Kasumi-1 (cell line): Measurements from ENCODE around the gene INTS7.
A peak's percentile ranks its signal among the peaks of the same experiment; 100 is the strongest.

Source experiments
- DNase-seq, 2 experiments: peaks; one replicate each; lab custom pipeline; 2025; lab: John Stamatoyannopoulos, UW

Gene INTS7

GRCh38 chr1:212035123-212035834 lies at the start of gene INTS7, which contains the start of gene DTL:
Gene INTS7, minus strand, starts transcription at chr1:212035557. Its CDS starts 120 bp downstream, at chr1:212035437.
Gene DTL, plus strand, starts transcription at chr1:212035748. Its CDS starts 143 bp downstream, at chr1:212035891.
- peak; percentile 99 for DNase-seq

DNA sequence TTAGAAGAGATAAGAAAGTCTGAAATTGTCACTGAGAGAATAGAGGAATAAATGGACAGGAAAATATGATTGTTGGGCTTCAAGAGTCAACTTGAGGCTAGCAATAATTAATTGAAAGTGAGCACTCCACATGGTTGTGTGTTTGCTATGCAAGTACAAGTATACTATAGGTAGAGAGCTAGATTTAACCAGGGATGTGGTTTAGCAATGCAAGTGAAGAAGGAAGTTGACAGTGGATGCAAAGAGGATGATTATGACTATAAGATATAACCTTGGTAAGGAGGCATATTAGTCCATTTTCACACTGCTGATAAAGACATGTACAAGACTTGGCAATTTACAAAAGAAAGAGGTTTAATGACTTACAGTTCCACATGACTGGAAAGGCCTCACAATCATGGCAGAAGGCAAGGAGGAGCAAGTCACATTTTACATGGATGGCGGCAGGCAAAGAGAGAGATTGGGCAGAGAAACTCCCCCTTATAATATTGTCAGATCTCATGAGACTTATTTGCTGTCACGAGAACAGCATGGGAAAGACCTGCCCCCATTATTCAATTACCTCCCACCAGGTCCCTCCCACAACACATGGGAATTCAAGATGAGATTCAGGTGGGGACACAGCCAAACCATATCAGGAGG lies 47.5 kb upstream of the INTS7 start:
- DNase-seq = no peak

- no peak for DNase-seq
Measured at GRCh38 chr1:212078826-212079225, 43.5 kb upstream of the INTS7 start.

DNA sequence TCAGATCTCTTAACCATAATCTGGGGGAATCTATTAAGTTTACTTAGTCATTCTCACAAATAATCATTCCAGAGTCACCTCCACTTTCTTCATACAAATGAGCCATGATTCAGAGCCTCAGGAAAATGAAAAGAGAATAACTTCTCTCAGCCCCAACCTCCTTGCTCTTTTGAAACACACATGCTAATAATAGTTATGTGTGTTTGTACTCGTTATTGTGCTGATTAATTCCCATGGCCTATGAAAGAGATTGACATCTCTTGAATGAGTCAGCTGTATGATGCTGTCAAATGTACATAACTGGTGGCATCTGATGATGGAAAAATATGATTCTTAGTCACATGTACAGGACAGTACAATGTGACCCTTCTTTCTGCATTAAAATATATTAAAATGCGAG lies 41.7 kb upstream of the INTS7 start:
- DNase-seq = no peak

DNA sequence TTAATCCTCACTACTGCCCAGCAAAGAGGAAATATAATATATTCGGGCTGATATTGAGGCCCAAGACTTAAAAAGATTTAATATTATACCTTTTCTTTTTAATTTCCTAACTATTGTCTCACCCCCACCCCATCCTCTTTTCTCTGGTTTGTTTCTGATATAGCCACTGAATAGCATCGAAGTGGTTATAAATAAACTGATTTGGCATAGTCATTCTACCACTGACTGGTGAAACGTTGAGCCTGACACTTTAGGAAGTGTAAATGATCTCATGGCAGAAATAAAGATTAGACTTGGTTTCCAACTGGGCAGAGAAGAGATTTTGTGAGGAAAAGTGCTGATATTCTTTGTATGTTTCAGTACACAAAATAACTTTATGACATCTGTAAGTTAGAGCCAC lies 39.5 kb upstream of the INTS7 start:
- no peak for DNase-seq

DNA sequence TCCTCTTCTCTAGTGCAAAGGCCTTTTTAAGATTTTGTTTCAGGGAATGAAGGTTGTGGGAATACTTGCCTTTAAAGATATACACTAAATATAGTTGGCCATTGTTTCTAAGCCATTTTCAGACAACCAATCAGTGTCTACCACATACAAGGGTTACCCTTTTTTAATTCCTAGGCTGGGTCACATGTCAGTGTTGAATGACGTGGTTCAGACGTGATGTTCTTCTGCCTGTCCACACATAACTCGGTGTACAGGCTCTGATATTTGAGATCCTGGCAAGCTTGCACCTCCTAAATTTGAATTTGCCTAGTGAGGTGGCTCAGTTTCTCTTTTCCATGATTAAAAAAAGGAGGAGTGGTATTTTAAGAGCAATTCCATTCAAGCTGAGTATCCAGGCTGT lies 39.0 kb upstream of the INTS7 start:
- DNase-seq = no peak

- DNase-seq = no peak
Measured at GRCh38 chr1:212073490-212073889, 38.1 kb upstream of the INTS7 start.

DNA sequence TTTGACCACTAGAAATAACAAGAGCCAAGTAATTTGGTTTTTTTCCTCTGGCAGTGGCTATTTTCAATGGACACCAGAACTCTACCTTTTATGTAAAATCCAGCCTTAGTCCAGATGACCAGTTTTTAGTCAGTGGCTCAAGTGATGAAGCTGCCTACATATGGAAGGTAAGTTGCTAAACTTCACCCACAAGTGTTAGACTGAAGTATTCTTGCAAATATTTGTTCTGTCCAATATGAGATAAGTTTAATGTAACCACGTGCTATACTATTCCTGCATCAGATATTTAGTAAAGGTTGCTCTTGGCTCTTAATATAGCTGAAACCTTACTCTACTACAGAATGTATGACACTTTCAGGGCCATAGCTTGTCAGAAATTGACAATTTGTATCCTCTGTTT lies 36.7 kb upstream of the INTS7 start:
- no peak for DNase-seq

DNA sequence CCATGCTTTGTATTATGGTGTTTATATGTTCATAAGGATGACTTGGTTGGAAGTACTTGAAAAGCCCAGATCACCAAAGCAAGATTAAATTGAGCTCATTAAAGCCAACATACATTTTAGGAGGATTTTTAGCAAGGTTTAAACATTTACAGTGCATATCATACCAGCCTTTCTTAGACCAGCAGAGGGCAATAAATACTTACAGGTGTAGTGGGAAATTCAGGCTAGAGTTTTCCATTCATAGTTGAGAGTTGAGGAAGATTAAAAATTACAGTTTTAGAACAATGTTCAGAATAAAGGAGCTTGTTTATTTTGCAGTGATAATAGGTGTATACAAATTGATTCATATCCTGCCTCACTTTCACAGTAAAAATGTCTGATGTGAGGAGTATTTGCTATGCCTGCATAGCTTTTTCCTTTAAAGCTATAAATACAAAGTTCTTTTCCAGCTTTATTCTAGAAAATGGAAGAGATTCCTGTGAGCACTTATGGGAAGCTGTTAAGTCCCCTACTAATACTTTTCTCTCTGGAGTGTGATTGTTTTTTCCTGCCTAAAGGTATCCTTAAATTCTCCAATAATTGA lies 35.5 kb upstream of the INTS7 start:
- peak; percentile 60 to 70 for DNase-seq

GRCh38 chr1:212067787-212068186 lies 32.4 kb upstream of the INTS7 start:
- no peak for DNase-seq

DNA sequence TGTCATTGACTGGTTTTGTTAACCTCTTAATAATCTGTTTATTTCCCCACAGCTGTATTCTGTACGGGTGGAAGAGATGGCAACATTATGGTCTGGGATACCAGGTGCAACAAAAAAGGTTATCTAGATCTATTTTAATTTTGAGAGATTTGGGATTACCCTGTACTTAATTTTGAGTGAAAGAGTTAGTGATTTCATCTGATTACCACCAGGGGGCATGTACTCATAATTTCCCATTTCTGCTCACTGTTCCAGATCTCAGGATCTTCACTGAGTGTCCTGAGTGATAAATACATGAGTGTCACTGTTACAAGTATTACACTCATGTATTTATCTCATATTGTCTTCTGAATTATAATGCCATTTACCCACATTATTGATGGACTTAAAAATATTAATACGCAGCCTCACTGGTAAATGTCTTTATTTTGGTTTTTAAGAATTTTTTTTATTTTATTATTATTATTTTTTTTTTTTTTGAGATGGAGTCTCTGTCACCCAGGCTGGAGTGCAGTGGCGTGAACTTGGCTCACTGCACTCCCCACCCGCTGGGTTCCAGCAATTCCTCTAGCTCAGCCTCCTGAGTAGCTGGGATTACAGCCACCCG lies 27.6 kb upstream of the INTS7 start:
- peak; percentile 68 to 82 for DNase-seq

DNA sequence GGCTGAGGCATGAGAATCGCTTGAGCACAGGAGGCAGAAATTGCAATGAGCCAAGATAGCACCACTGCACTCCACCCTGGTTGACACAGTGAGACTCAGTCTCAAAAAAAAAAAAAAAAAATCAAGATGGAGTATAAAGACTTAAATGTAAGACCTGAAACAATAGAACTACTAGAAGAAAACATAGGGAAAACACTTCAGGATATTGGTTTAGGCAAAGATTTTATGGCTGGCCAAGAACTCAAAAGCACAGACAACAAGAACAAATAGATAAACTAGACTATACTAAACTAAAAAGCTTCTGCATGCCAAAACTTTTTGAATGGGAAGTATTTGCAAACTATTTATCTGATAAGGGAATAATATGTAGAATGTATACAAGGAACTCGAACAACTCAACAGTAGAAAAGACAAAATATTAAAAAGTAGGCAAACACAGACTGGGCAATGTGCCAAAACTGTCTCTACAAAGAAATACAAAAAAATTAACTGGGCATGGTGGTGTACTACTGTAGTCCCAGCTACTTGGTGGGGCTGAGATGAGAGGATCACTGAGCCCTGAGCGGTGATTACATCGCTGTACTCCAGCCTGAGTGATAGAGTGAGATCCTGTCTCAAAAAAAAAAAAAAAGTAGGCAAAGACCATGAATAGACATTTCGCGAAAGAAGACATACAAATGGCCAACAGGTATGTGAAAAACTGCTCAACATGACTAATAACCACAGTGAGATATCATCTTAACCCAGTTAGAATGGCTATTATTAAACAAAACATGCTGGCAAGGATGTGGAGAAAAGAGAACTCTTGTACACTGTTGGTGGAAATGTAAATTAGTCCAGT lies 25.5 kb upstream of the INTS7 start:
- no peak for DNase-seq

GRCh38 chr1:212055333-212055732 lies 20.0 kb upstream of the INTS7 start:
- no peak for DNase-seq

GRCh38 chr1:212053993-212054392 lies 18.6 kb upstream of the INTS7 start:
- no peak for DNase-seq

DNA sequence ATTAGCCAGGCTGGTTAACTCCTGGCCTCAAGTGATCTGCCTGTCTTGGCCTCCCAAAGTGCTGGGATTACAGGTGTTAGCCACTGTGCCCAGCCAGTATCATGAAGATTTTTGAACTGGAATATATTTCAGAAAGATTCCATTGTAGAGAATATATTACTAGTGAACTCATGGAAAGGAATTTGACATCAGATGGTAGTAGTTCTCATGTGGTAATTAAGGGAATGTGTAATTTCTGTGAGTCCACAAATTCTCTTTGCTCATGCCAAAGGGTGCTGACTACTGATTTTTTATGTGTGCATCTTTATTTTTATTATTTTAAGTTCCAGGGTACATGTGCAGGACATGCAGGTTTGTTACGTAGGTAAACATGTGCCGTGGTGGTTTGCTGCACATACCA lies 10.6 kb upstream of the INTS7 start:
- no peak for DNase-seq

DNA sequence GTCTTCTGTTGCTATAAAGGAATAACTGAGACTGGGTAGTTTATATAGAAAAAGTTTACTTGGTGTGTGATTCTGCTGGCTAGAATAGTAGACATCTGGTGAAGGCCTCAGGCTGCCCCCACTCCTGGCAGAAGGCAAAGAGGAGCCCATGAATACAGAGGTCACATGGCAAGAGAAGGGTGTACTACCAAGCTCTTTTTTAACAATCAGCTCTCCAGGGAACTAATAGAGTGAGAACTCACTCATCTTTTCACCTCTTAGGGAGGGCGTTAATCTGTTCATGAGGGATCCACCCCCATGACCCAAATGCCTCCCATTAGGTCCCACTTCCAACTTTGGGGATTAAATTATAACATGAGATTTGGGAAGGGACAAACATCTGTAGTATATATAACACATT lies 9.5 kb upstream of the INTS7 start:
- DNase-seq = no peak

DNA sequence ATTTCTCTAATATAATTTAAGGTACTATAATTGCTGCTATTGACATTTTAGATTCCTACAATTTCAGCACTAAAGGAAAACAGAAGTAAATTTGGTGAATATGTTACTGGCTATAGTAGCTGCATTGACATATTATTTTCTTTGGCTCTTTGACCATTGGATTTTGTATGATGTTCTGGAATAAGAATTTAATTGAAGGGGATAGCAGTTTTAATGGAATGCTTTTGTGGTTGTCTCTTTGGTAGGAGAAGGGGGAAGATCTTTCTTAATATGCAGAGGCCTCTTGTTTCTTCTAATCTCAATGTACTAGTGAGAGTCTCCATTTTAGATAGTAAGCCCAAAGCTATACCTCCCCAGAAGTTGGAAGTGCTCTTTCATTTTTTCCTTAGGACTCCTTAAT lies 7.1 kb upstream of the INTS7 start:
- no peak for DNase-seq

- DNase-seq = no peak
Measured at GRCh38 chr1:212040629-212041412, 5.5 kb upstream of the INTS7 start.

- DNase-seq = no peak
Measured at GRCh38 chr1:212039622-212040021, 4.3 kb upstream of the INTS7 start.

- no peak for DNase-seq
Measured at GRCh38 chr1:212037900-212038299, 2.5 kb upstream of the INTS7 start.
